Neural cell (in vitro differentiated cells): ENCODE measurements around the gene SLMAP. TPM values are rescaled to one million over a fixed set of nuclear protein-coding genes. Genes with fewer than 3 reads are reported as not detected.
A peak's percentile ranks its signal among the peaks of the same experiment; 100 is the strongest.

ENCODE experiments used
- H2AFZ ChIP-seq: fragments of 200-600, 300-800 bp; sonication (generic), shearing (Covaris generic); 2 replicates; pipeline ENCODE4 v1.6.0; 2014; ENCODE audit warnings: low read depth, mild to moderate bottlenecking, antibody characterized with exemption, low read length, moderate library complexity
- H3F3A ChIP-seq: fragments of 200-600 bp; shearing (Covaris generic); 2 replicates; pipeline ENCODE4 v1.6.1; 2016; ENCODE audit warnings: mild to moderate bottlenecking, moderate library complexity, mixed read lengths, antibody characterized with exemption, low read length; ENCODE audit not compliant: insufficient read depth, poor library complexity, severe bottlenecking
- H3K27ac ChIP-seq: fragments of 200-600, 300-800 bp; sonication (generic), shearing (Covaris generic); 2 replicates; pipeline ENCODE4 v1.5.1; 2014; ENCODE audit warnings: mild to moderate bottlenecking, low read length, moderate library complexity
- H3K27me3 ChIP-seq: fragments of 300-800, 200-600 bp; sonication (generic), shearing (Covaris generic); 2 replicates; pipeline ENCODE4 v1.6.0; 2014; ENCODE audit warnings: mild to moderate bottlenecking, low read depth, low read length, moderate library complexity; ENCODE audit not compliant: insufficient read depth
- H3K36me3 ChIP-seq: fragments of 300-800, 200-600 bp; sonication (generic), shearing (Covaris generic); 2 replicates; pipeline ENCODE4 v1.5.1; 2014; ENCODE audit warnings: mild to moderate bottlenecking, antibody characterized with exemption, low read length, moderate library complexity; ENCODE audit not compliant: insufficient read depth
- H3K4me2 ChIP-seq: fragments of 300-800, 200-600 bp; sonication (generic), shearing (Covaris generic); 2 replicates; pipeline ENCODE4 v1.6.0; 2014; ENCODE audit warnings: mild to moderate bottlenecking, low read length
- H3K4me3 ChIP-seq: fragments of 300-800, 200-600 bp; sonication (generic), shearing (Covaris generic); 2 replicates; pipeline ENCODE4 v1.5.1; 2014; ENCODE audit warnings: mild to moderate bottlenecking, low read length, moderate library complexity
- H3K79me2 ChIP-seq: fragments of 200-600 bp; shearing (Covaris generic); replicated peaks from 2 replicates; pipeline ENCODE4 v1.6.0; 2014; ENCODE audit warnings: mild to moderate bottlenecking, low read length, moderate library complexity; ENCODE audit not compliant: insufficient read depth
- H3K9ac ChIP-seq: fragments of 300-800, 200-600 bp; sonication (generic), shearing (Covaris generic); 2 replicates; pipeline ENCODE4 v1.6.1; 2016; ENCODE audit warnings: mild to moderate bottlenecking, low read length, mixed read lengths
- H3K9me2 ChIP-seq: fragments of 200-600 bp; shearing (Covaris generic); 2 replicates; pipeline ENCODE4 v1.6.1; 2016; ENCODE audit warnings: mild to moderate bottlenecking, low read length, mixed read lengths; ENCODE audit not compliant: insufficient read depth
- H3K9me3 ChIP-seq: fragments of 200-600, 300-800 bp; sonication (generic), shearing (Covaris generic); 2 replicates; pipeline ENCODE4 v1.6.1; 2016; ENCODE audit warnings: mild to moderate bottlenecking, mixed run types, low read length, moderate library complexity, mixed read lengths
- H4K20me1 ChIP-seq: fragments of 200-600 bp; shearing (Covaris generic); 2 replicates; pipeline ENCODE4 v1.6.1; 2016; ENCODE audit warnings: mild to moderate bottlenecking, mixed run types; ENCODE audit not compliant: insufficient read depth
- CTCF ChIP-seq: fragments of 450-650 bp; IDR thresholded peaks from 2 replicates; pipeline ENCODE4 v1.5.1; 2014; ENCODE audit warnings: antibody characterized with exemption, mild to moderate bottlenecking, moderate library complexity; ENCODE audit not compliant: poor library complexity, severe bottlenecking
- EP300 ChIP-seq: fragments of 450-650 bp; conservative IDR thresholded peaks from 2 replicates; pipeline ENCODE4 v1.6.1; 2014; ENCODE audit warnings: antibody characterized with exemption, mild to moderate bottlenecking, moderate library complexity; ENCODE audit not compliant: poor library complexity, severe bottlenecking
- EZH2 ChIP-seq: fragments of 200-600, 300-800 bp; shearing (Covaris generic), sonication (generic); IDR thresholded peaks from 2 replicates; pipeline ENCODE4 v1.6.1; 2014; ENCODE audit warnings: antibody characterized with exemption, low read length, borderline replicate concordance, mild to moderate bottlenecking; ENCODE audit not compliant: insufficient read depth, poor library complexity, severe bottlenecking
- MXI1 ChIP-seq: fragments of 450-650 bp; conservative IDR thresholded peaks from 2 replicates; pipeline ENCODE4 v1.6.1; 2014; ENCODE audit warnings: antibody characterized with exemption, mild to moderate bottlenecking; ENCODE audit not compliant: poor library complexity, severe bottlenecking
- POLR2AphosphoS5 ChIP-seq: IDR thresholded peaks from 2 replicates; pipeline ENCODE4 v1.6.1; 2012
- RAD21 ChIP-seq: fragments of 450-650 bp; conservative IDR thresholded peaks from 2 replicates; pipeline ENCODE4 v1.6.1; 2014; ENCODE audit warnings: antibody characterized with exemption, mild to moderate bottlenecking, moderate library complexity
- REST ChIP-seq: IDR thresholded peaks from 2 replicates; pipeline ENCODE4 v1.6.1; 2012; ENCODE audit warnings: borderline replicate concordance
- SMC3 ChIP-seq: fragments of 450-650 bp; conservative IDR thresholded peaks from 2 replicates; pipeline ENCODE4 v1.6.1; 2014; ENCODE audit warnings: antibody characterized with exemption, mild to moderate bottlenecking, moderate library complexity; ENCODE audit not compliant: poor library complexity
- TAF1 ChIP-seq: IDR thresholded peaks from 2 replicates; pipeline ENCODE4 v1.6.1; 2012; ENCODE audit warnings: low read depth
- polyA plus RNA-seq: library from polyadenylated mRNA; depleted of rRNA; stranded (reverse); fragments of >200 nt; gene quantifications from 2 replicates; pipeline ENCODE4 v1.2.3, GENCODE V29; 2014

SLMAP gene
- polyA plus RNA-seq, 1 donor from 2014 or later = 42.1 TPM

- H3K79me2 ChIP-seq = no peaks in the 10 kb centered on the region
- no peaks in the 10 kb centered on the region for H3K9me2 ChIP-seq
- no peak overlapping the region for H3K27ac ChIP-seq
- H3K4me3 ChIP-seq = no peak overlapping the region
- H3K4me2 ChIP-seq = no peak overlapping the region
- no peaks in the 10 kb centered on the region for H3K36me3 ChIP-seq
- H3K27me3 ChIP-seq = no peaks in the 10 kb centered on the region
- no peak overlapping the region for H3K9ac ChIP-seq
- no peaks in the 10 kb centered on the region for H4K20me1 ChIP-seq
- no peak for TF ChIP-seq REST
- no peak for TF ChIP-seq MXI1
- TF ChIP-seq EP300 = no peak
- peak; percentile 46 for TF ChIP-seq CTCF
- peak; percentile 60 for TF ChIP-seq SMC3
- TF ChIP-seq EZH2 = no peak
- TF ChIP-seq RAD21 = peak; percentile 61
- no peak for TF ChIP-seq POLR2AphosphoS5
- no peak for TF ChIP-seq TAF1
- H2AFZ ChIP-seq = no peak overlapping the region
- no peaks in the 10 kb centered on the region for H3F3A ChIP-seq
- no peaks in the 10 kb centered on the region for H3K9me3 ChIP-seq
Observed at GRCh38 chr3:57852896-57853295, 96.8 kb downstream of the SLMAP start.

DNA sequence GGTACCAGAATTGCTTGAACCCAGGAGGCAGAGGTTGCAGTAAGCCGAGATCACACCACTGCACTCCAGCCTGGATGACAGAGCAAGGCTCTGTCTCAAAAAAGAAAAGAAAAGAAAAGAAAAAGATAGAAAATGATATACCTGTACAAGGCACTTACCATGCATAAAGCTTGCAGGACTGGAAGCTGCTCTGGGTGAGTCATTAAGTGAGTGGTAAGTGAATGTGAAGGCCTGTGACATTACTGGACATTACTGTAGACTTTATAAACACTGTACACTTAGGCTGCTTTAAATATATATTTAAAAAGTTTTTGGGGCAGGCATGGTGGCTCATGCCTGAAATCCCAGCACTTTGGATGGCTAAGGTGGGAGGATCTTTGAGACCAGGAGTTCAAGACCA lies 99.2 kb downstream of the SLMAP start:
- H3K4me2 ChIP-seq = no peak overlapping the region
- no peak overlapping the region for H3K9ac ChIP-seq
- H3K27ac ChIP-seq = no peak overlapping the region
- no peaks in the 10 kb centered on the region for H3K9me2 ChIP-seq
- H3F3A ChIP-seq = no peaks in the 10 kb centered on the region
- H3K36me3 ChIP-seq = no peaks in the 10 kb centered on the region
- TF ChIP-seq EP300 = no peak
- no peak for TF ChIP-seq MXI1
- no peak for TF ChIP-seq CTCF
- TF ChIP-seq POLR2AphosphoS5 = no peak
- TF ChIP-seq SMC3 = no peak
- no peak for TF ChIP-seq TAF1
- TF ChIP-seq EZH2 = no peak
- no peak for TF ChIP-seq REST
- no peak for TF ChIP-seq RAD21
- no peaks in the 10 kb centered on the region for H3K79me2 ChIP-seq
- no peak overlapping the region for H2AFZ ChIP-seq
- no peaks in the 10 kb centered on the region for H3K27me3 ChIP-seq
- H3K9me3 ChIP-seq = no peaks in the 10 kb centered on the region
- H3K4me3 ChIP-seq = no peak overlapping the region
- no peaks in the 10 kb centered on the region for H4K20me1 ChIP-seq
